Lower lobe of right lung (tissue), 2 donors: Measurements from ENCODE around the gene AKR1E2. TPM values are rescaled to one million over a fixed set of nuclear protein-coding genes. Genes with fewer than 3 reads are reported as not detected.

Experiments
- ATAC-seq, 2 donors: fragments of 200-7000 bp; cut with Tn5 transposase; one replicate each; pipeline ENCODE4 v1.9.1; 2020 to 2022; ENCODE audit warnings: mild to moderate bottlenecking in 2 of 2, moderate library complexity in 2 of 2
- DNase-seq: peaks from one replicate; pipeline ENCODE4 v3.0.0-alpha.2; 2020
- H3K27ac ChIP-seq: fragments of 200-600 bp; one replicate; pipeline ENCODE4 v1.8.0; 2022
- H3K27me3 ChIP-seq: fragments of 200-600 bp; one replicate; pipeline ENCODE4 v1.8.0; 2022; ENCODE audit warnings: low read depth
- H3K36me3 ChIP-seq: fragments of 200-600 bp; one replicate; pipeline ENCODE4 v1.8.0; 2022; ENCODE audit warnings: mild to moderate bottlenecking
- H3K4me1 ChIP-seq: fragments of 200-600 bp; one replicate; pipeline ENCODE4 v1.8.0; 2022
- H3K4me3 ChIP-seq: fragments of 200-600 bp; one replicate; pipeline ENCODE4 v1.8.0; 2022; ENCODE audit warnings: mild to moderate bottlenecking
- H3K9me3 ChIP-seq: fragments of 200-600 bp; one replicate; pipeline ENCODE4 v1.8.0; 2022
- intact Hi-C: fragments of 100-400 bp; cut with DNase I; formaldehyde crosslinking; loops from one replicate; pipeline ENCODE4 v1.11.0; 2022
- total RNA-seq: library from RNA; stranded (reverse); fragmentation: NEBNext Ultra II Directional; extraction: Animal tissue kit (Norgen Biotek cat#: 25700); gene quantifications from one replicate; pipeline ENCODE4 v1.2.1, GENCODE V29; 2021
- TF ChIP-seq, protein P1 (sequence below): fragments of 200-600 bp; IDR thresholded peaks from one replicate; pipeline ENCODE4 v1.8.0; 2022; ENCODE audit warnings: antibody characterized with exemption, mild to moderate bottlenecking
- donor health status: DM: no; HTN: yes; CAD: no; lungs with severe emphysema.

The AKR1E2 gene
- total RNA-seq, 1 donor from 2014 or later: 11.3 TPM

GRCh38 chr10:4806534-4806933 is 19.5 kb upstream of the AKR1E2 start:
- H3K27me3 ChIP-seq: no peaks in the 10 kb centered on the region
- H3K9me3 ChIP-seq: no peaks in the 10 kb centered on the region
- TF ChIP-seq, protein P1, sequence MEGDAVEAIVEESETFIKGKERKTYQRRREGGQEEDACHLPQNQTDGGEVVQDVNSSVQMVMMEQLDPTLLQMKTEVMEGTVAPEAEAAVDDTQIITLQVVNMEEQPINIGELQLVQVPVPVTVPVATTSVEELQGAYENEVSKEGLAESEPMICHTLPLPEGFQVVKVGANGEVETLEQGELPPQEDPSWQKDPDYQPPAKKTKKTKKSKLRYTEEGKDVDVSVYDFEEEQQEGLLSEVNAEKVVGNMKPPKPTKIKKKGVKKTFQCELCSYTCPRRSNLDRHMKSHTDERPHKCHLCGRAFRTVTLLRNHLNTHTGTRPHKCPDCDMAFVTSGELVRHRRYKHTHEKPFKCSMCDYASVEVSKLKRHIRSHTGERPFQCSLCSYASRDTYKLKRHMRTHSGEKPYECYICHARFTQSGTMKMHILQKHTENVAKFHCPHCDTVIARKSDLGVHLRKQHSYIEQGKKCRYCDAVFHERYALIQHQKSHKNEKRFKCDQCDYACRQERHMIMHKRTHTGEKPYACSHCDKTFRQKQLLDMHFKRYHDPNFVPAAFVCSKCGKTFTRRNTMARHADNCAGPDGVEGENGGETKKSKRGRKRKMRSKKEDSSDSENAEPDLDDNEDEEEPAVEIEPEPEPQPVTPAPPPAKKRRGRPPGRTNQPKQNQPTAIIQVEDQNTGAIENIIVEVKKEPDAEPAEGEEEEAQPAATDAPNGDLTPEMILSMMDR: no peak
- H3K27ac ChIP-seq: no peak overlapping the region
- H3K36me3 ChIP-seq: no peaks in the 10 kb centered on the region
- no peak overlapping the region for H3K4me3 ChIP-seq
- no peaks in the 10 kb centered on the region for H3K4me1 ChIP-seq
- DNase-seq (no peak), ATAC-seq (no peak)
- intact Hi-C loops: no loop called here

GRCh38 chr10:4807761-4808507 is 18.1 kb upstream of the AKR1E2 start:
- DNase-seq (no peak), ATAC-seq (no peak)
- intact Hi-C loops: no loop called here
- Histone ChIP-seq H3K4me1 (no peaks in the 10 kb centered on the region), H3K9me3 (no peaks in the 10 kb centered on the region), H3K4me3 (no peak overlapping the region), H3K27ac (no peak overlapping the region), H3K36me3 (no peaks in the 10 kb centered on the region), H3K27me3 (no peaks in the 10 kb centered on the region)
- TF ChIP-seq, protein P1: no peak

DNA sequence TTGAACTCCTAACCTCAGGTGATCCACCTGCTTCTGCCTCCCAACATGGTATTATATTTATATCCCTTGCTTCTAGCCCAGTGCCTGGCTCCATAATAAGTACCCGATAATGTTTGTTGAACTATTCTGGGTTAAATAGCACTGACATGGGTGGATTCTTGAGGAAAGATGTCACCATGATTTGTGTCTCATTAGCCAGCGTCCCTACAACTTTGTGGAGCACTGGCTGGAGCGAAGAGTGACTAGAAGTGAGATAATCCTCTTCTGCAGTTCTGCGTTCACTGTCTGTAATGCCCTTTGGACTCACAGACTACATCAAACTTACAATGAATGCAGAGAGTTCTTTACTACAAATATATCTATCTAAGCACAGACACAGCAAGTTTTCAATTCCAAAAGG is 16.9 kb upstream of the AKR1E2 start:
- TF ChIP-seq, protein P1: no peak
- DNase-seq (no peak), ATAC-seq (no peak)
- Histone ChIP-seq H3K9me3 (no peaks in the 10 kb centered on the region), H3K27me3 (no peaks in the 10 kb centered on the region), H3K36me3 (no peaks in the 10 kb centered on the region), H3K27ac (no peak overlapping the region), H3K4me3 (no peak overlapping the region), H3K4me1 (no peaks in the 10 kb centered on the region)
- intact Hi-C loops: no loop called here

DNA sequence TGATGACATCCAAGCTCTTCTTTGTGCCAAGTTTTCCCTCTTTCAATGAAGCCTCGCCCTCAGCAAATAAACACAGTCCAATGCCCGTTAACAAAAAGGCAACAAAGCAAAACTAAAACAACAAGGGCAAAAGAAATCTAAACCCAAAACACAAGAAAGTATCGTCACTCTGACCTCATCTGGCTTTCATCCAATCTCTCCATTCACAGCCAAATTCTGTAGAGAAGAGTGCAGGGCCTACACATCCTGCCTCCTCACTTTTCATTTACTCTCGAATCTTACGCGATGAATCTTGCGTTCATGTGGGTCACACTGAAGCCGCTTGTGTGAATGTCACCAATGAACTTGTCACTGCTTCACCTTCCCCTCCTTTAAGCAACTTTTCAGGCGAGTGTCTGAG is 15.9 kb upstream of the AKR1E2 start:
- ATAC-seq (no peak), DNase-seq (no peak)
- Histone ChIP-seq H3K36me3 (no peaks in the 10 kb centered on the region), H3K4me3 (no peak overlapping the region), H3K9me3 (no peaks in the 10 kb centered on the region), H3K27me3 (no peaks in the 10 kb centered on the region), H3K27ac (no peak overlapping the region), H3K4me1 (peaks cover 3% of the 10 kb centered on the region)
- TF ChIP-seq, protein P1: no peak
- intact Hi-C loops: no loop called here

GRCh38 chr10:4812046-4812445 is 14.0 kb upstream of the AKR1E2 start:
- Histone ChIP-seq H3K27ac (no peak overlapping the region), H3K4me3 (no peak overlapping the region), H3K36me3 (no peaks in the 10 kb centered on the region), H3K4me1 (peaks cover 3% of the 10 kb centered on the region), H3K27me3 (no peaks in the 10 kb centered on the region), H3K9me3 (no peaks in the 10 kb centered on the region)
- intact Hi-C loops: no loop called here
- ATAC-seq: peak; percentile 48 to 74
- DNase-seq: no peak
- TF ChIP-seq, protein P1: no peak
